SH-SY5Y (cell line): ENCODE measurements around the gene LAMC3.

Experiments used
- GATA2 ChIP-seq: IDR thresholded peaks from 2 replicates; pipeline ENCODE4 v1.6.1; 2011; ENCODE audit warnings: mild to moderate bottlenecking, low read depth, low read length
- GATA3 ChIP-seq: IDR thresholded peaks from 2 replicates; pipeline ENCODE4 v1.6.1; 2011; ENCODE audit warnings: low read depth, mild to moderate bottlenecking, low read length, moderate library complexity

The LAMC3 gene

DNA sequence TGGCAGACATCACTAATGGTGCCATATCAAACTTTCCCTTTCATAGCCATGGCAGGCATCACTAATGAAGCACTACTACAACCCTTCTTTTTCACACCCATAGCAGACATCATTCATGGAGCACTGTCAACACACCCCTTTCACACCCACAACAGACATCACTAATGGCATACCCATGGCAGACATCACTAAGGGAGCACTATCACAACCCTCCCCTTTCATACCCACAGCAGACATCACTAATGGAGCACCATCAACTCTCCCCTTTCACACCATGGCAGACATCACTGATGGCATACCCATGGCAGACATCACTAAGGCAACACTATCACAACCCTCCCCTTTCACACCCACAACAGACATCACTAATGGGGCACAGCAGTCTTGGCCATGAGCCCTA, 33.7 kb downstream of the LAMC3 start:
- TF ChIP-seq GATA3 (no peak), GATA2 (no peak)

GRCh38 chr9:131043087-131043486, 34.1 kb downstream of the LAMC3 start:
- TF ChIP-seq GATA3 (no peak), GATA2 (no peak)

DNA sequence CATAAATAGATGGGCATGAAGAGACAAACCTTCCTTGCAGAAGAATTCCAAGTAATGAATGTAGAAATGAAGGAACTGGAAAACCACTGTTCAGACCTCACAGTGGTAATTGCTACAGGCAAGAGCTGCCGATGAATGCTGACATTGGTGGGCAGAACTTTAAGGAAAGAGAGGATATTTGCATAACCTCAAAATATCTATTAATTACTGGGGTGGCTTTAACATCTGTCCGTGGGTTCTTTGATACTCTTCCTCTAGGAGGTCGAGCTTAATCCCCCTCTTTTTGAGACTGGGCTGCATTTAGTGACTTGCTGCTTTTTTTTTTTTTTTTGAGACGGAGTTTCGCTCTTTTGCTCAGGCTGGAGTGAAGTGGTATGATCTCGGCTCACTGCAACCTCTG, 34.7 kb downstream of the LAMC3 start:
- TF ChIP-seq GATA3 (no peak), GATA2 (no peak)

DNA sequence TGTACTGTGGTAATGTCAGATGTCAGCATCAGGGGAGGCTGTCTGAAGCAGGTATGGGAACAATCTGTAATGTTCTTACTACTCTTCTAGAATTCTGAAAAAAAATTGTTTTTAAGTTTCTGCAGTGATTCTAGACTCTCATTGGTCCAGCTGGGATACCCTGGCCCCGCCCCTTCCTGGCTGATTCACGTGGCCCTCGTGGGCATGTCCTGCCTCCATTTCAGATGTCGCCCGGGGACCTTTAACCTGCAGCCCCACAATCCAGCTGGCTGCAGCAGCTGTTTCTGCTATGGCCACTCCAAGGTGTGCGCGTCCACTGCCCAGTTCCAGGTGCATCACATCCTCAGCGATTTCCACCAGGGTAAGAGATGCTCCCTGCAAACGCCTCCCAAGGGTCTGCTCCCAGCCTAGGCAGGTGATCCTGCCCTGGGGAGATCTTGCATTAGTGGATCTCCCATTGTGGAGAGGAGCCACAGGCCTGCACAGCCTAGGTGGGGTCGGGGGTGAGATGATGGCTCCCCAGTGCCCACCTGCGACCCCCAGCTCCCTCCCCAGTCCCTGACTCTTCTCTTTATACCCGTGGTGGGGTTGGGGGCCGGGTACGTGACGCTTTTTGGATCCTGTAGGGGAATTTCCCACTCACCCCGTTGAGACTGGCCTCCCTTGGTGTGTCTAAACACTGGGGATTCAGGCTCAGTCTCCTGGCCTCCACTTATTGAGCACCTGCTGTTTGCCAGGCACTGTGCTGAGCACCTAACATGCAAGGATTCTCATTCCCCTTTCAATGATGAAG, 36.5 kb downstream of the LAMC3 start:
- TF ChIP-seq GATA2 (no peak), GATA3 (no peak)

GRCh38 chr9:131046093-131046380, 37.1 kb downstream of the LAMC3 start:
- no peak for TF ChIP-seq GATA2
- no peak for TF ChIP-seq GATA3

GRCh38 chr9:131046581-131047202, 37.7 kb downstream of the LAMC3 start:
- TF ChIP-seq GATA2 (no peak), GATA3 (no peak)

DNA sequence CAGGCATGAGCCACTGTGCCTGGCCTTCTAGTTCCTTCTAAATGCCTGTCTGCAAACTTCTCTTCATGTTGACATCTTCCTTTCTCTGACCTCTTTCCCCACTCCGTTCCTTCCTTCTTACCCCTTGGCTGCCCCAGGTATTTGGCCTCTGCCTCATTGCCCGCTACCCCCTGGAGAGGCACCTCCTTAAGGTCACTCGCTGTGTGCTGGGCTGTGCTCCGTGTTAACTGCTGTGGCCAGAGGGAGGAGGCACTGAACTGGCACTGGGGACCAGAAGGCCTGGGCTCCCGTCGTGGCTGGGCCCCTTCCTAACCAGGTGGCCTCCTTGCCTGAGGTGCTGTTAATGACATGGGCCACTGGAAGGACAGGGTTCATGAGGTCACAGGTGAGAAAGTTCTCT, 39.4 kb downstream of the LAMC3 start:
- TF ChIP-seq GATA3 (no peak), GATA2 (no peak)

DNA sequence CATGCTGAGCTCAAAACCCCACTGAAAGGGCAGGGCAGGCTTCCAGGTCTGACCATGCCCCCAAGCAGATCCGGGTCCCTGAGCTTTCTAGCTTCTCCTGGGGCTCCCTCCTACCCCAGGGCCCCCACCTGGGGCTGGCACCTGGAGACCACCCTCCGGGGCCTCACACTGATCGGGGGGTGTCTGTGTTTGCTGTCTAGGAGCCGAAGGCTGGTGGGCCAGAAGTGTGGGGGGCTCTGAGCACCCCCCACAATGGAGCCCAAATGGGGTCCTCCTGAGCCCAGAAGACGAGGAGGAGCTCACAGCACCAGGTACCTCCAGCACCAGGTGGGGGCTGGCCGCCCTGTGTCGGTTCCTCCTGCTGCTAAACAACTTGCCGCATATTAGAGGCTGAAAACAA, 39.8 kb downstream of the LAMC3 start:
- no peak for TF ChIP-seq GATA2
- no peak for TF ChIP-seq GATA3

GRCh38 chr9:131049829-131050715, 41.1 kb downstream of the LAMC3 start:
- no peak for TF ChIP-seq GATA2
- TF ChIP-seq GATA3 = no peak

DNA sequence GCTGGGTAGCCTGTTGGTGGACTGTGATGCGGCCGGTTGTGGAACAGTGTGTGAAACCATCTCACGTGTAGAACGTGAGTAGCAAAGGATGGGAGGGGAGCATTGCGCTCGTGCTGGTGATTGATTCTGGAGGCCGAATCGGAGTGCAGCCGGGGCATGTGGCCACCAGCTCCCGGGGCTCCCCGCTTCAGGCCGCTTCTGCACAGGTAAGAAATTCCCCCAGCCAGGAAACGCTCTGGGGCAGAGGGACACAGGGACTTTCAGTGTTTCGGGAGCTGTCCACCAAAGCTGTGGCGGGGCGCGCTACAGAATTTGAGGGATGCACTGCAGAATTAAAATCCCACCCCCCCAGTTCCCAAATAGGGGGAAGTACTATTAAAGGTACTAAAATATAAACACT, 41.9 kb downstream of the LAMC3 start:
- no peak for TF ChIP-seq GATA3
- TF ChIP-seq GATA2 = no peak

DNA sequence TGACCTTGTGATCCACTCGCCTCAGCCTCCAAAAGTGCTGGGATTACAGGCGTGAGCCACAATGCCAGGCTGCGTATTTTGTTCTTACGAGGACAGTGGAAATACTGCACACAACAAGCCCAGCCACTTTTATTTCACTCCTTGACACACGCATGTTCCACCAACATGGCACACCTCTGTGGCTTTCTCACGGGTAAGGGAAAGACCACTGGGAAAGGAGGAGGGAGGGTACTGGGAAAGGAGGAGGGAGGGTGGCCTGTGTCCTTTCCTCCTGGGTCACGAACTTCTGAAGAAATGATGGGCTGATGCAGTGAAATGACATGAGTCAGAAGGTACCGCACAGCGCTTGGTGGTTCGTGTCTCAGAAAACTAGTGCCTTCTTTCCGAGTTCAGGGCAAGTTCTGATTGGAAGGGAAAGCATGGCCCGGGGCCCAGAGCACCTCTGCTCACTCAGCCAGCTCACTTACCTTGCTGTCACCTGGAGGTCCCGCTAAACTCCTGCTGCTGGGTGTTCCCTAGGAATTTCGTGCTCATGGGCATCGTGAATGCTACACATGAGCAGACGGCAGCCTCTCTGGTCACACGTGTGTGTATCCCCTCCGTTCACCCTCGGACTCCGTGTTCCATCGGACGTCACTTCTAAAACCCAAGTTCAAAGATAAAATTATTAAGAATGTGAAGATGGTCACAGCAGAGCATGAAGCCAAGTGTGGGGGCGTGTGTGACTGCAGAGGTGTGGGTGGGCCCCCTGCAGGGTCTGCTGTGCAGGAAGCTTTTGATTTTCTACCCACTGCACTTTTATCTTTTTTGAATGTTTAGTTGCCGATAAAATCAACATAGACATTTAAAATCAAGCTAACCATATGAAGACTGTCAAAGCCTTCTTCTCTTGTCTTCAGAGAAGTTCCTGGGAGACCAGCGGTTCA, 42.9 kb downstream of the LAMC3 start:
- TF ChIP-seq GATA2 (no peak), GATA3 (no peak)

- TF ChIP-seq GATA3 (no peak), GATA2 (no peak)
Measured at GRCh38 chr9:131053896-131054295, 44.9 kb downstream of the LAMC3 start.

GRCh38 chr9:131056781-131057506, 48.0 kb downstream of the LAMC3 start:
- TF ChIP-seq GATA2 = no peak
- no peak for TF ChIP-seq GATA3
